A673 (cell line): ENCODE data around the gene ALKBH1. TPM values are rescaled to one million over a fixed set of nuclear protein-coding genes. Genes with fewer than 3 reads are reported as not detected.

ENCODE experiments used
- BruUV-seq: library from RNA; stranded (reverse); fragments of 400-500 nt; replicated peaks from 2 replicates; lab custom pipeline; 2021; lab: Mats Ljungman, UMichigan
- CTCF ChIA-PET: fragments of 300-600 bp; sonication (Branson Sonifier 250); formaldehyde crosslinking; loops from one replicate; lab custom pipeline; 2022; ENCODE audit warnings: antibody characterized with exemption; lab: Charles Lee
- POLR2A ChIA-PET: fragments of 300-600 bp; sonication (Branson Sonifier 250); formaldehyde crosslinking; loops from one replicate; lab custom pipeline; 2022; ENCODE audit warnings: antibody characterized with exemption; ENCODE audit not compliant: low non-redundant PET; lab: Charles Lee
- DNase-seq: peaks from one replicate; pipeline ENCODE4 v3.0.0-alpha.2; 2015; ENCODE audit warnings: low spot score
- H3K27ac ChIP-seq: fragments of 200-600 bp; sonication (generic); 2 replicates; pipeline ENCODE4 v1.5.1; 2016; ENCODE audit warnings: mixed run types, low read depth, mild to moderate bottlenecking, mixed read lengths, antibody characterized with exemption, low read length; ENCODE audit not compliant: poor library complexity, severe bottlenecking
- H3K27me3 ChIP-seq: fragments of 200-600 bp; sonication (generic); replicated peaks from 2 replicates; pipeline ENCODE4 v1.6.1; 2017; ENCODE audit warnings: mixed run types, low read depth, mild to moderate bottlenecking, mixed read lengths, antibody characterized with exemption, low read length; ENCODE audit not compliant: insufficient read depth, poor library complexity
- H3K36me3 ChIP-seq: fragments of 200-600 bp; sonication (generic); 2 replicates; pipeline ENCODE4 v1.6.1; 2016; ENCODE audit warnings: mixed run types, mild to moderate bottlenecking, mixed read lengths, antibody characterized with exemption, low read length; ENCODE audit not compliant: insufficient read depth, poor library complexity, severe bottlenecking
- H3K4me1 ChIP-seq: fragments of 200-600 bp; sonication (generic); 2 replicates; pipeline ENCODE4 v1.6.1; 2017; ENCODE audit warnings: mixed run types, mild to moderate bottlenecking, mixed read lengths, antibody characterized with exemption, low read length; ENCODE audit not compliant: insufficient read depth, poor library complexity, severe bottlenecking
- H3K4me3 ChIP-seq: fragments of 200-600 bp; sonication (generic); 2 replicates; pipeline ENCODE4 v1.5.1; 2016; ENCODE audit warnings: low read depth, mixed run types, mild to moderate bottlenecking, mixed read lengths, low read length; ENCODE audit not compliant: poor library complexity, severe bottlenecking
- H3K9me3 ChIP-seq: fragments of 200-600 bp; sonication (generic); 2 replicates; pipeline ENCODE4 v1.6.1; 2016; ENCODE audit warnings: mixed run types, low read depth, mild to moderate bottlenecking, mixed read lengths, antibody characterized with exemption, low read length; ENCODE audit not compliant: poor library complexity, severe bottlenecking
- CTCF ChIP-seq: fragments of 300-800, 200-600 bp; sonication (generic); conservative IDR thresholded peaks from 2 replicates; pipeline ENCODE4 v1.5.1; 2017; ENCODE audit warnings: low read depth, mild to moderate bottlenecking, antibody characterized with exemption, low read length, moderate library complexity, mixed read lengths
- EZH2 ChIP-seq: fragments of 200-600 bp; sonication (generic); IDR thresholded peaks from 2 replicates; pipeline ENCODE4 v1.6.1; 2017; ENCODE audit warnings: borderline replicate concordance, low read depth, mild to moderate bottlenecking, mixed read lengths, antibody characterized with exemption, low read length; ENCODE audit not compliant: poor library complexity, severe bottlenecking
- intact Hi-C: fragments of 100-400 bp; cut with micrococcal nuclease; formaldehyde crosslinking; loops from one replicate; pipeline ENCODE4 v1.10.0; 2022; ENCODE audit not compliant: unreplicated experiment
- total RNA-seq: library from RNA; stranded (reverse); gene quantifications from 2 replicates; pipeline ENCODE4 v1.2.3, GENCODE V29; 2021

The ALKBH1 gene
- total RNA-seq, 1 experiment from 2014 or later = 19.4 TPM

- TF ChIP-seq EZH2 = no peak
- TF ChIP-seq CTCF = no peak
- ChIA-PET CTCF (no interaction called here), POLR2A (no interaction called here)
- Histone ChIP-seq H3K27me3 (no peaks in the 10 kb centered on the region), H3K36me3 (peaks cover 100% of the 10 kb centered on the region), H3K27ac (no peak overlapping the region), H3K4me1 (no peaks in the 10 kb centered on the region), H3K4me3 (no peak overlapping the region), H3K9me3 (no peaks in the 10 kb centered on the region)
- DNase-seq = no peak
- BruUV-seq = no TSS peak
- intact Hi-C loops = no loop called here
These were observed 23.2 kb upstream of the ALKBH1 start for GRCh38 chr14:77730976-77731497.

DNA sequence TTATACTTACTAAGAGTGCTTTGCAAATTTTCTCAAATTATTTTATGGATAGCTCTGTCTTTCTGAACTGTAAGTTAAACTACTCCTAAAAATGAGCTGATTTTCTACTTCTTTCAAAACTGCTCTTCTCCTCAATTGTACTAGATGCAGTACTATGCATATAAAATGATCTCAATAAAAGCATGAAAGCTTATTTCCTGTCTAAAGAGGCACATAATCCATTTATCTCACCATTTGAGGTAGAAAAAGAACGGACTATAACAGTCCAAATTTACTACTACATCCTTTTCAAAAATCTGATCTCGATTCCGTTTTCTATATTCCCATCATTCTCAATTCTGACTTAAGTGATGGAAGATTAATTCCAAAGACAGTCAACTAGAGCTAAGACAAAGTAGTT lies 14.5 kb upstream of the ALKBH1 start:
- ChIA-PET CTCF (no interaction called here), POLR2A (interaction anchor here (0.6 kb wide), 1 partner anchor 104 kb away, joined by 3 read pairs; no protein-coding TSS in a partner anchor)
- H3K36me3 ChIP-seq = peaks cover 83% of the 10 kb centered on the region
- H3K27me3 ChIP-seq = no peaks in the 10 kb centered on the region
- no peaks in the 10 kb centered on the region for H3K9me3 ChIP-seq
- TF ChIP-seq CTCF = no peak
- no peak for TF ChIP-seq EZH2
- H3K4me3 ChIP-seq = no peak overlapping the region
- peaks cover 22% of the 10 kb centered on the region for H3K4me1 ChIP-seq
- intact Hi-C loops = no loop called here
- peak overlapping the region; percentile 71 for H3K27ac ChIP-seq
- peak; percentile 64 for DNase-seq
- BruUV-seq = TSS peak; percentile 6

GRCh38 chr14:77721437-77721836 lies 13.6 kb upstream of the ALKBH1 start:
- H3K36me3 ChIP-seq = peaks cover 83% of the 10 kb centered on the region
- intact Hi-C loops = no loop called here
- no peaks in the 10 kb centered on the region for H3K27me3 ChIP-seq
- H3K4me1 ChIP-seq = peaks cover 22% of the 10 kb centered on the region
- no peak overlapping the region for H3K4me3 ChIP-seq
- TF ChIP-seq CTCF (no peak), EZH2 (no peak)
- no peaks in the 10 kb centered on the region for H3K9me3 ChIP-seq
- H3K27ac ChIP-seq = no peak overlapping the region
- ChIA-PET CTCF (no interaction called here), POLR2A (interaction anchor here (0.5 kb wide), 1 partner anchor 128 kb away, joined by 3 read pairs; no protein-coding TSS in a partner anchor)
- DNase-seq = no peak
- BruUV-seq = no TSS peak
